ENCODE measurements around the gene CATSPERD. TPM values are rescaled to one million over a fixed set of nuclear protein-coding genes. Genes with fewer than 3 reads are reported as not detected.

The CATSPERD gene
- total and polyA plus RNA-seq, 12 donors = not detected

DNA sequence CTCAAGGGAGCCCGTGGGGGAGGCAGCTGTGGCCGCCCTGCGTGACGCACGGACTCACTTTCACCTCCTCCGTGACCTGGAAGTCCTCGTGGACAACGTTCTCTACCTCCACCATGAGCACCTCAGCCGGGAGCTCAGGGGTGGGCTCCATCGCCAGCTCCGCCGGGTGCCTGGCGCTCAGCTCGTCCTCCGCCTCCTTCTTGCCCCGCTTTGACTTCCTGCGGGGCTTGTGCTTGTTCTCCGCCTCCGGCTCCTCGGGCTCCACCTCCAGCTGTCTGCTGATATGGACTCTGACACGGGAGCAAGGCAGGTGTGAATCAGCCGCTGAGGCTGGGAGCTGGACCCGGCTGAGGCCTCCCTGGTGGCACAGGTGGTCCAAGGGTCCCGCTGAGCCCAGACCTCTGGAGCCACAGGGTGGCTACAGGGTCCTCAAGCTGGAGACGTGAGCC, 8.7 kb upstream of the CATSPERD start:
- intact Hi-C loops (cut with DNase I) = no loop called here
- peaks cover 0 to 68% of the 10 kb centered on the region in 2 donors for H3K36me3 ChIP-seq (replicated peaks in 1 of 2)
- DNase-seq = peak in 1 of 7 donors; percentile 18

DNA sequence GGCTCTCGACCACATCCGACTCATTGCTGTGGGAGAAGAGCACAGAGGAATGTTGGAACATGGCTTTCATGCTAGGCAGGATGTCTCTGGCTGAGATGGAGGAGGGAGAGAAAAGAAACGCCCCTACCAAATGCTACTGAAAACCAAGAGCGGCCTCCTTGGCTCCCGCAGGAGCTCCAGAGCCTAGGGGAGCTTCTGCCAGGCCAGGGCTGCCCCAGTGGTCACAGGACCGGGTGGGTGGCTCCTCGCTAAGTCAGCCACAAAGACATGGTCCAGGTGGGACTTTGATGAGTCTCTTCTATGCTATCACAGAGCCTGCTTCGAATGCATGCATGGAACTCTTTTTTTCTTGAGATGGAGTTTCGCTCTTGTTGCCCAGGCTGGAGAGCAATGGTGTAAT, 7.2 kb upstream of the CATSPERD start:
- Histone ChIP-seq H3K36me3 (replicated peaks in 1 of 2) (peaks cover 0 to 53% of the 10 kb centered on the region in 2 donors), H3K27ac (no peak overlapping the region), H3K4me3 (no peak overlapping the region), H3K4me1 (replicated peaks in 1 of 2) (peaks cover 11 to 34% of the 10 kb centered on the region in 2 donors), H3K9me3 (replicated peaks in 1 of 3) (no peaks in the 10 kb centered on the region), H3K27me3 (no peaks in the 10 kb centered on the region)
- no peak for DNase-seq
- no peak for TF ChIP-seq POLR2A (IDR thresholded peaks at IDR 0.05)
- TF ChIP-seq, protein P1, sequence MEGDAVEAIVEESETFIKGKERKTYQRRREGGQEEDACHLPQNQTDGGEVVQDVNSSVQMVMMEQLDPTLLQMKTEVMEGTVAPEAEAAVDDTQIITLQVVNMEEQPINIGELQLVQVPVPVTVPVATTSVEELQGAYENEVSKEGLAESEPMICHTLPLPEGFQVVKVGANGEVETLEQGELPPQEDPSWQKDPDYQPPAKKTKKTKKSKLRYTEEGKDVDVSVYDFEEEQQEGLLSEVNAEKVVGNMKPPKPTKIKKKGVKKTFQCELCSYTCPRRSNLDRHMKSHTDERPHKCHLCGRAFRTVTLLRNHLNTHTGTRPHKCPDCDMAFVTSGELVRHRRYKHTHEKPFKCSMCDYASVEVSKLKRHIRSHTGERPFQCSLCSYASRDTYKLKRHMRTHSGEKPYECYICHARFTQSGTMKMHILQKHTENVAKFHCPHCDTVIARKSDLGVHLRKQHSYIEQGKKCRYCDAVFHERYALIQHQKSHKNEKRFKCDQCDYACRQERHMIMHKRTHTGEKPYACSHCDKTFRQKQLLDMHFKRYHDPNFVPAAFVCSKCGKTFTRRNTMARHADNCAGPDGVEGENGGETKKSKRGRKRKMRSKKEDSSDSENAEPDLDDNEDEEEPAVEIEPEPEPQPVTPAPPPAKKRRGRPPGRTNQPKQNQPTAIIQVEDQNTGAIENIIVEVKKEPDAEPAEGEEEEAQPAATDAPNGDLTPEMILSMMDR (IDR thresholded peaks at IDR 0.05) = no peak
- intact Hi-C loops (cut with DNase I) = no loop called here
- WGBS, 4 donors = 82 to 92% (median 91%) methylated on average over 6 to 9 of the region's 9 CpGs

More for the DNA sequence above, 8.7 kb upstream of the CATSPERD start:
- WGBS, 4 donors = 88 to 91% (median 88%) methylated on average over 19 to 25 of the region's 25 CpGs
- H3K9me3 ChIP-seq (replicated peaks in 1 of 3) = no peaks in the 10 kb centered on the region
- TF ChIP-seq, protein P1 (IDR thresholded peaks at IDR 0.05) = no peak
- TF ChIP-seq POLR2A (IDR thresholded peaks at IDR 0.05) = no peak
- no peaks in the 10 kb centered on the region for H3K27me3 ChIP-seq
- peaks cover 0 to 19% of the 10 kb centered on the region in 2 donors for H3K4me1 ChIP-seq (replicated peaks in 1 of 2)
- H3K4me3 ChIP-seq = no peak overlapping the region
- H3K27ac ChIP-seq = no peak overlapping the region

DNA sequence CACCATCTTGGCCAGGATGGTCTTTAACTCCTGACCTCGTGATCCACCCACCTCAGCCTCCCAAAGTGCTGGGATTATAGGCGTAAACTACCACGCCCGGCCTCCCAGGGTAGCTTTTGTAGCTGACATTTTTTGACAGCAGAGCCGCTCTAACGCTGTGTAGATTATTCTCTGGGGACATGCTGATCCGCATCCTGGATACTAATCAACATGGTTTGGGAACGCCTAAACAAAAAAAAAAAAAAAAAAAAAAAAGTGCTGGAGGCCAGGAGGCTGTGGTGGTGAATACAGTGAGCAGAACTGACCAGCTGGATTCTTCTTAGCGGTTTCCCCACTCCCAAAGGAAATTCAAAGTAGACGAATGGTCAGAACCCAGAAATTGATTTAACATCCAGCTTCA, 5.6 kb upstream of the CATSPERD start:
- intact Hi-C loops (cut with DNase I) = no loop called here
- no peak for DNase-seq
- Histone ChIP-seq H3K27ac (no peak overlapping the region), H3K9me3 (replicated peaks in 1 of 3) (no peaks in the 10 kb centered on the region), H3K4me3 (no peak overlapping the region), H3K36me3 (replicated peaks in 1 of 2) (peaks cover 0 to 43% of the 10 kb centered on the region in 2 donors), H3K27me3 (no peaks in the 10 kb centered on the region), H3K4me1 (replicated peaks in 1 of 2) (peaks cover 22 to 35% of the 10 kb centered on the region in 2 donors)
- TF ChIP-seq, protein P1 (IDR thresholded peaks at IDR 0.05) = no peak
- no peak for TF ChIP-seq POLR2A (IDR thresholded peaks at IDR 0.05)
- 86 to 94% (median 89%) methylated on average over 10 of the region's 10 CpGs for WGBS, 4 donors

- Histone ChIP-seq H3K36me3 (replicated peaks in 1 of 2) (peaks cover 0 to 18% of the 10 kb centered on the region in 2 donors), H3K27me3 (no peaks in the 10 kb centered on the region), H3K9me3 (replicated peaks in 1 of 3) (no peaks in the 10 kb centered on the region), H3K4me3 (no peak overlapping the region), H3K27ac (peak overlapping the region; percentile 78 to 100 (median 96)), H3K4me1 (replicated peaks in 1 of 2) (peaks cover 26 to 41% of the 10 kb centered on the region in 2 donors)
- TF ChIP-seq, protein P1 (IDR thresholded peaks at IDR 0.05) = no peak
- no peak for TF ChIP-seq POLR2A (IDR thresholded peaks at IDR 0.05)
- 38 to 56% (median 42%) methylated on average over 7 to 8 of the region's 8 CpGs for WGBS, 4 donors
- intact Hi-C loops (cut with DNase I) = no loop called here
- peak in 4 of 7 donors; percentile 33 to 64 (median 42) for DNase-seq
Measured at GRCh38 chr19:5717215-5717935, 3.1 kb upstream of the CATSPERD start.
